ENCODE measurements around the gene CCDC78.

Gene CCDC78

DNA sequence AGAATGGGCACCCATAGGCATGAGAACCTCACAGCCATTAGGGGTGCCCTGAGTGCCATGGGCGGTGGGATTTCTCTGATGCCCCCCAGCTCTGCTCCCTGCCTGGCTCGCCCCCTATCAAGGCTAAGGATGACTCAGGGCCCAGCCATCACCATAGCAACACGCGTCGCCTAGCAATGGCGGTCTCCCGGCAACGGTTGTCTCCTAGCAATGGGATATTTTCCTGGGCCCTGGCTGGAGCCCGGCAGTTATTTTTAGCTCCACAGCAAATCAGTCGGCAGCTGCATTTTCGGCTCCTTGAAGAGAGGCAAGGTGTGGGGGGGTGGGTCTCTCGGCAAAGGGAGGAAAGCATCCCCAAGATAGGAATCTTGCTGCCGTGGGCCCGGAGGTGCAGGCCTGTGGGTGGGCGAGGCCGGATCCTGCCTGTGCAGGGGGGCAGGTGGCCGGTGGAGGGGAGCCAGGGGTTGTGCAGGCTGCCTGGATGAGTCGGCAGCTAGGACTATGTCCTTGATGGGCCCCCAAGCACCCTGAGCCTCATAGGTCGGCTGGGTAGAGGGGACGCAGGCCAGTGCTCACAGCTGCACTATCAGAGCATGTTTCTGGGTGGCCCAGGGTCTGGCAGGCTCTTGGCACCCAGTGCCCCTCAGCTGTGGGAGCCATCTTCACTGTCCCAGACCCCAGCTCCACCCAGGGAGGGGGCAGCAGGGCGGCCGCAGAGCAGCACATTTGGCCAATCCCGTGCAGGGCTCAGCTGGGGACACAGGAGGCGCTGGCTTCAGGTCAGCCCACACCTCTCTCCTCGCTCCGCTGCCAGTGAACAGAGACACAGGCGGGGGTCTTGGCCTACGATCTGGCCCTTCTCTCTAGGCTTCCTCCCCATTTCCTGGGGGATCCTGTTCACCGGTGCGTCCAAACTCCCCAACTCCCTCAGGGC is 16.4 kb downstream of the CCDC78 start:
- peak; percentile 78 for DNase-seq (ENCODE audit: low read depth)

DNA sequence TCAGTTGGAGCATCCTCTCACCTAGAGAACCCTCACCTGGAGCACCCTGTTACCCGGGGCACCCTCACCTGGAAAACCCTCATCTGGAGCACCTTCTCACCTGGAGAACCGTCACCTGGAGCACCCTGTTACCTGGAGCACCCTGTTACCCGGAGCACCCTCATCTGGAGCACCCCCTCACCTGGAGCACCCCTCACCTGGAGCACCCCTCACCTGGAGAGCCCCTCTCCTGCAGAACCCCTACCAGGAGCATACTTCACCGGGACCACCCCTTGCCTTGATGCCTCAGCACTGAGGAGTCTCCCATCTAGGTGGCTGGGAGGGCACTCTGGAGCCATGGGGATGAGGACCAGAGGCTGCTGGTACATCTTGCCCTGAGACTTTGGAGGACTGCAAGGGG is 17.3 kb downstream of the CCDC78 start:
- no peak for DNase-seq (ENCODE audit: low read depth)

DNA sequence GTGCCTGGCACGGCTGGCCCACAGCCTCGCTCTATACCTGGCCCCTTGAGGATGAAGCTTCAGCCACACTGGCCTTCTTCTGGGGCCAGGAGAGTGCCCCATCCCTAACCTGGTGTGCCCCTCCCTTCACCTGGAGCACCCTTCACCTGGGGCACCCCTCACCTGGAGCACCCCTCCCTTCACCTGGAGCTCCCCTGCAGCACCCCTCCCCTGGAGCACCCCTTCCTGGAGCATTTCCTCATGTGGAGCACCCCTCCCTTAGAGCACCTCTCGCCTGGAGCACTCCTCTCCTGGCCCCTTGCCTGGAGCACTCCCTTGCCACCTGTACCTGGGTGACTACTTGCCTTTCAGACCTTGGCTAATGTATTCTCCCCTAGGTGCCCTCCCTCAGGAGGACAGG is 18.2 kb downstream of the CCDC78 start:
- DNase-seq (ENCODE audit: low read depth): no peak

DNA sequence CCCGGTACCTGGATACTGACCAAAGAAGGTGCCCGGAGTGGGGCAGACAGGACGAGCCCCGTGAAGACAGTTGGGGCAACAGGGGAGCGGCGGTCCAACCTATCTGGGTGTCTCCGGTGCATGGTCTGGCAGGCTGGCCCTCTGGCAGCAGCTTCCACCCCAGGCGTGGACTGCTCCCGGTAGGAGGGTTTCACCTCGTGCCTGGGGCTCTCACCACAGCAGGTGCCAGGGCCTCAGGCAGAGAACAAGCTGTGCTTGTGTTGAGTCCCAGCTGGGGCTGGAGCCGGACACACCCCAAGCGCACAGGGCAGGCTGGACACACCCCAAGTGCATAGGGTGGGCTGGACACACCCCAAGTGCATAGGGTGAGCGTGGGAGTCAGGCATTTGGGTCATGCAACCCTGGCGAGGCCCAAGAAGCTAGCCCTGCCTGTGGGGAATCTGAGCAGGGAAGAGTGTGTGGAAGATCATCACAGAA is 19.1 kb downstream of the CCDC78 start:
- DNase-seq (ENCODE audit: low read depth): no peak

DNA sequence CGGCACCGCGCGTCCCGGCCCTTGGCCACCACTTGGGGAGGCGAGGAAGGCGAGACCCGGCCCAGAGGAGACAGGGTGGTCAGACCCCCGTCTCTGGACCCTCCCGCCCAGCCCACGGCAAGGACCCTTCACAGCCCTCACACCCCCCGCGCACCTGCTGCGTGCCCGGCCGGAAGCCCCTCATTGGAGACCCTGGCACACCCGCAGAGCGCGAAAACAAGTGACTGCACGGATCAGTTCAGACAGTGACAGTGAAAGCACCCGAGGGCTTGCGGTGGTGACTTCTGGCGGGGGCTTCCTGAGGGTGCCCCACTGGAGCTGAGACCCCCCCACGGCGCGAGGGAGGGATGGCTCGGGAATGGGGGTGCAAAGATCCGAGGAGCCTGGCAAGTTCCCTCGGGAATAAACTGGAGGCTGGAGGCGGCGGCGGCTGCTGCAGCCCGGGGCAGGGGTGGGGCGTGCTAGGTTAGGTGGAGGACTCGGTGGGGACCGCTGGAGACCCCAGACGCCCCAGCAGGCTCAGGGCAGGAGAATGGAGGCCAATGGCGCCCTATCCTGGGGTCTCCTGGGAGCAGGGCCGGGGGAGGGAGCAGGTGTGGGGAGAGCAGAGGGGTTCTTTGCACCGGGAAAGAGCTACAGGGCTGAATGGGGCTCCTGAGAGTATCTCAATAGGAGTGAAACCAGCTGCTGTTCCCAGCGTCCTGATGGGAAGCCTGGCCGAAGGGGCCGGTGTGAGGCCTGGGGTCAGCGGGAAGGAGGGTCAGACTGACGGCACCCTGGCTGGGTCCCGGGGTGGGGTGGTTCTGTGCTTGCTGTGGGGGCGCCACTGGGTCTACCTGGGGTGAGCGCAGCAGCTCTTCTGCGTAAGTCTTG is 19.8 kb downstream of the CCDC78 start:
- DNase-seq (ENCODE audit: low read depth): no peak

DNA sequence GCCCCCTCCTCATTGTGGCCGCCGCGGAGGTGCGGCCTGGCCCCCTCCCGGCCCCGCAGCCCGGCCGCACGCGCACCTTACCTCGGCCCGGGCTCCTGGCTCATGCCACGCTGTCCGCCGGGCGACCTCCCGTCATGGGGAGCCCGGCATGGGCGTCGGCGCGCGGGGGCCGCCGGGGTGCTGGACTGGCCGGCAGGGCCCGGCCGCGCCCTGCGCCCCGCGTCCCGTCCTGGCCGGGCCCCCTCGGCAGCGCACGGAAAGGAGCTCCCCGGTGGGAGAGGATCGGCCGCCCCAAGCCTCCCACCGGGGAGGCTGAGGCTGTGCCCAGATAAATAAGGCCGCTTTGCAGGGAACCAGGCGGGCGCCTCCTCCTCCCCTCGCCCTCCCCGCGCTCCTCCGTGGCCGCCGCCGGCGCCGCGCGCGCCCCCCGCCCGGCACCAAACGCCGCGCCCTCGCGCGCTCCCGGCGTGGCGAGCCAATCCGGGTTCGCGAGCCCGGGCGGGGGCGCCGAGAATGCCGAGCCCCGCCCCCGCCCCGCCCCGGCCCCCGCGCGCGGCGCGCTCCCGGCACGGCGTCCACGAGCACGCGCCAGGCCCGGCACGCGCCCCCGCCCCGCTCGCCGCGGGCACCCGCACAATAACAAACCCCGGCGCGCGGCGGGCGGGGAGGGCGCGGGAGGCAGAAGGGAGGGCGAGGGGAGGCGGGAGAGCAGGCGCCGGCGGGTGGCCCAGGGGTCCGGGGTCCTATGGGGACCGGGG is 20.6 kb downstream of the CCDC78 start, which contains the start of gene FBXL16:
Gene FBXL16 (minus strand): TSS at position 371 of the 758 bp plus-strand sequence. CDS start 8,396 bp downstream, outside the sequence.
- no peak for DNase-seq (ENCODE audit: low read depth)

DNA sequence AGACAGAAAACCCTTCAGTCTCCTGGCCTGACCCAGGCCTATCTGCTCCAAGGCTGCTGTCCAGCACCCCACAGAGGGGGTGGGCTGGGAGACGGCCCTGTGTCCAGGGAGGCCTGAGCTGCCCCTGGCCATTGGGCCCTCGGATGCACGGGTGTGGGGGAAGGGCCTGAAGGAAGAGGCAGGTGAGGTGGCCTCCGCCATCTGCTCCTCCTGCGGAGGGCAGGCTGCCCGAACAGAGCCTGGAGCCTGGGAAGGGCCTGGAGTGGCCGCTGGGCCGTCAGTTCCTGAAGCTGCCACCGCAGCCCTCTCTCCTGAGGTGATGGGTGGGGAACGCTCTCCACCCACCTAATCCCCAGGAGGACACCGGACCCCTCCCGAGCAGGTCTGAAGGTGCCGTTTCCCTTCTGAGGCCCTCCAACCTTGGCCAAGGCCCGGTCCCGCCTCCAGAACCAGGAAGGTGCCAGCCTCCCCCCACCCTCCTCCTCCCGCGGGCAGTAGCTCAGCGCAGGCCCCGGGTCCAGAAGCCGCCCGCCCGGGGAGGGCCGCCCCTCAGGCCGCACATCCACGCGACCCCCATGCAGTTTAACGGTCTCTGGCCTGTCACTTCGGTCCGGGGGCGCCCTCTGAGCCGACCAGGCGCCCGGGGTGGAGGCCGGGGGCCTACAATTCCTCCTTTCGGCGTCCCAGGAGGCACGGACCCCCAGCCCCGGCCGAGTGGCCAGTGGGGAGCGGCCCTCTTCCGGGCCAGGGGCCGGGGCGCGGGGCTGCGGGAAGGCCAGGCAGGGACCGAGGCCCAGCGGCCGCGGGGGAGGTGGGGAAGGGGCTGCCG is 21.5 kb downstream of the CCDC78 start:
- no peak for DNase-seq (ENCODE audit: low read depth)

DNA sequence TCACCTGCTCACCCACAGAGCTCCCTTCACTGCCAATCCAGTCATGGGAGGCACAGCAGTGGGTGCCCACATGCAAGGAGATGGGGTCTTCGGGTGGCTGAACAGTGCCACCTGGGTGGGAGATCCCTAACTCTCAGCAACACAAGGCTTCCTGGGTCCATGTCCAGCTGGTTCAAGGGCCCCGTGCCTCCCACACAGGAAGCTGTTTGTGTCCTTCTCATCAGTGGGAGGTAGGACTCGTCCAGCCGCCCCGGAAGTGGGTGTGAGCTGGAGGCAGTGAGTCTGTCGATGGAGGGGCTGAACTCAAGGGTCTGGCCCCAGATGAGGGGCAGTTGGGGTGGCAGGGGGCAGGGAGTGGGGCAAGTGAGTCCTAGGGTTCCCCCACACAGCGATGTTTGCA is 22.2 kb downstream of the CCDC78 start:
- DNase-seq (ENCODE audit: low read depth): no peak

DNA sequence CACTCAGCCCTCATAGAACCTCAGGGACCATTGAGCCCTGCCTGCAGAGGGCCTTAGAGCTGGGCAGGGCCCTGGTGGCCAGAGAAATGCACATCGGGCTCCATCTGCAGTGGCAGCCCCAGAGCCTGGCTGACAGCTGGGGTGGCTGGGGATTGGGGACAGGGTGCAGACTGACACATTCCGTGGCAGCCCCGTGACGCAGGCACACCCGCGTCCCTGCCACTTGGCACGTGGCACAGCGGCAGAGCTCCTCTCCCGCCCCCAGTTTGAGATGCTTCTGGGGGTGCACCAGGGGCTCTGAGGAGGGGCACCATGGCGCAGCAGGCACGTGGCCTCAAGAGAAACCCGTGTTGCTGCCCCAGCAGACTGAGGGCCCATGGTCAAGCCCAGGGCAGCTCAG is 22.8 kb downstream of the CCDC78 start:
- DNase-seq (ENCODE audit: low read depth): no peak

DNA sequence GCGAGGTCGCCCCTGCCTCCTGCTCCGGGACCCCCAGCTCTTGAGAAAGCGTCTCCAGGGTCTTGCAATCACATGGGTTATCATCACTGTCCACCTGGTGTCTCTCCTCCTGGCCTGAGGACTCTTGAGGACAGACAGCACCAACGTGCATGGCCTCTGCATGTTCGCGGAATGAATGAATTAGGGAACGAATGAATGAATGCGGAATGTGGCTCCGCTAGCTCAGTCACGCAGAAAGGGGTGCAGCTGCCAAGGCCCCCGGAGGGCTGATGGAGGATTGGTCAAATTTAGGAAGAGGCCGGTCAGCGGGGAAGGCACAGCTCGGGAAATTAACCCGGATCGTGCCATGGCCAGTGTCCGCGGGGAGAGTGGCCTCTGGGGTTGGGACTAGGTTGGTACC is 23.9 kb downstream of the CCDC78 start:
- DNase-seq (ENCODE audit: low read depth): no peak

DNA sequence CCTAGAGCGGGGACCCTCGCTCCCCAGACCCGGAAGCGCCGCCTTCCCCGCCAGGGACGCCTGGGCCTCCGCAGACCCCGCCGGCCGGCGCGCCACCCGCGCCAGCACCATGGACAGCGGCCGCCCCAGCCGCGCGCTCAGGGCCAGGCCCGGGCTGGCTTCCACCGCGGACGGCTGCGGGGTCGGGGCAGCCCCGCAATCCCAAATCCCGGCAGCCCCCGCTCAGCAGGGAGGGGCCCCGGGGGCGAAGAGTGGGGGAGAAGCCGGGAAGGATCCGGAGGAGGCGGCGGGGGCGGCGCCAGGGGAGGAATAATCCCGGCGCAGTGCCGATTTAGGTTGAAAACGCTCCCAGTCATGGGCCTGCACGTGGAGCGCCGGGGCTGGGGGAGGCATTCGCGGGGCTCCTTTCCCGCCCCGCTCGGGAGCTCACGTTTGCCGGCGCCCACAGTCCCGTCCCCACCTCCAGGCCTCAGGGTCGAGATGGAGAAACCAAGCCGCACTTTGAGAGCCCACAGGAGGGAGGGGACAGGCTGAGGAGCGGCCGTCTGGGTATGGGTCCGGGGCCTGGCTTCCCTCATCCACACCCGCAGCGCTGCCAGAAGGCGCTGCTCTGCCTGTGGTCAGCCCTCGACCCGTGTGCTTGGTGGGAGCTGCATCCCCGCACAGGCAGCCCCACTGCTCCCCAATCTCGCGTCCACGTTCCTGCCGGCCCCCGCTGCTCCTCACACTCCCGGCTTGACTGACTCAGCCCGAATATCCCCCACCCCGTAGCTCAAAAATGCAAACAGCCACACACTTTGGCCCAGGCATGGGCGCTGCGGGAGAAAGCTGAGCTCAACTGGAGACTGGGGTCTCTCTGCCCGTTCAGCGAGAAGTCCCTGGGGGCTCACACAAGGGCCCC is 25.3 kb downstream of the CCDC78 start:
- no peak for DNase-seq (ENCODE audit: low read depth)

DNA sequence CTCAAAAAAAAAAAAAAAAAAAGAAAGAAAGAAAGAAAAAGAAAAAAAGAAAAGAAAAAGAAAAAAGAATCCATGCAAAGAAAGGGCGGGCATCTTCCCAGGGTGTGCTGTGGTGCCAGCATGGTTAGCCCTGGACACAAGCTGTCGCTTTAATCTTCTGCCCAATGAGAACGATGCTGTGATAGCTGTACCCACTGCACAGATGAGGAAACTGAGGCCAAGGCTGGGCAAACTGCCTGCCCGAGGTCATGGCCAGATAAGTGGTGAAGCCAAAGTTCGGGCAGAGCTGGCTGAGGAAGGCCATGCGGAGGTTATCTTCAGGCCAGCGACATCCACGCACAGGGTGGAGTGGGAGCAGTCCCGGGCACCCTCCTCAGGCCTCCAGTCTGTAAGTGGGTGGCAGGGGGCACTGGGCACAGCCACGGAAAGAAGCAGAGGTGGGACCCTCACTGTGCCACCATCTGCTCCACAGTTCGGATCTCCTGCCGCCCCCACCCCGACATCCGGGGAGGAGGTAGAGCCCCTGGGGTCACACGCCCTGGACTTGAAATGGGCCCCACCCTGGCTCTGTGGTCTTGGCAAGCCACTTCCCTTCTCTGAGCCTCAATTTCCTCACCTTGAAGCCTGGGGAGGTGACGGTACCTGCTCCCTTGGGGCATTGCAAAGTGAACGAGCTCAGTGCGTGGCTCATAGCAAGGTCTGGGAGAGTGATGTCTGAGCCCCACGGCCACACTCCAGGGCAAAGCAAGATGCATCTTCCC is 27.2 kb downstream of the CCDC78 start:
- no peak for DNase-seq (ENCODE audit: low read depth)

DNA sequence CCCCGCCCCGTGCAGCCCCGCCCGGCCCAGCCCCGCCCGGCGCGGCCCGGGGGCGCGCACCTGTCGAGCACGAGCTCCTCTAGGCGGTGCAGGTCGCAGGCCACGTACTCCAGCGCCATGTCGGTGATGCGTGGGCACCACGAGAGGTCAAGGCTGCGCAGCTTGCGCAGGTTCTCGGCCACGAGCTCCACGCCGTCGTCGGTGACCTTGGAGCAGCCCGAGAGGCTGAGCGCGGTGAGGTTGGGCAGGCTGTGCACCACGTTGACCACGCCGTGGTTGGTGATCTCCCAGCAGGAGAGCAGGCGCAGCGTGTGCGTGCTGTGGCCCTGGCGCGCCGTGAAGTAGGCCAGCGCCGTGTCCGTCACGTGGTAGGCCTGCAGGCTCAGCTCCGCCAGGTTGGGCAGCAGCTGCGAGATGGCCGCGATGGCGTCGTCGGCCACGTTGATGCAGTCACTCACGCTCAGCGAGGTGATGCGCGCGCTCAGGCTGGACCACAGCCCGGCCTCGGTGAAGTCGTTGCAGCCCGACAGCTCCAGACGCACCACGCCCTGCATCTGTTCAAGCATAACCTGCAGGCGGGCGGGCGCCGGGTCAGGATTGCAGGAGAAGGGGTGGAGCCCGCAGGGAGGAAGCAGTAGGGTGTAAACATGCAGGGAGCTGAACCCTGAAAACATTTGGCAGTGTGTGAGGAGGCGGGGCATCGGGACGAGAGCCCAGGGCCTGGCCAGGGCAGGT is 30.7 kb downstream of the CCDC78 start:
- no peak for DNase-seq (ENCODE audit: low read depth)

DNA sequence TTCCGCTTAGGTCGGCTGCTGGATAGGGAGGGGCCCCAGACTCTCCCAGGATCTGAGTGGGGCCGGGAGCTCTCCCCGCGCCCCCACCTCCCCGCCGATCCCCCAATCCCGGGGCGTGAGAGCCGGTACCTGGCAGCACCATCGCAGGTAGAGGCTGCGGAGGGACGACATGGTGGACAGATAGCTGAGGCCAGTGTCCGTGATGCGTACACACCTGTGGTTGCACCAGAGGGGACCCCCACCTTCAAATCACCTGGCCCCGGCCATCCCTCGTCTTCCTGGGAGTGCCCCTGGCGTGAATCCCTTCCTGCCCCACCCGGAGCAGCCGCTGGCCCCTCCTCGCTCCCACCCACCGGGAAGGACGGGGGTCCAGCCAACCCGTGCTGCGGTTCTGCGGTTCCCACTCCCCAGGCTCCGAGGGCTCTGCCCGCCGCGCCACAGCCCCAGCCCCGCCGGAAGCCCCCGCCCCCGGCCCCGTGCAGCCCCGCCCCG is 31.3 kb downstream of the CCDC78 start:
- DNase-seq (ENCODE audit: low read depth): no peak

DNA sequence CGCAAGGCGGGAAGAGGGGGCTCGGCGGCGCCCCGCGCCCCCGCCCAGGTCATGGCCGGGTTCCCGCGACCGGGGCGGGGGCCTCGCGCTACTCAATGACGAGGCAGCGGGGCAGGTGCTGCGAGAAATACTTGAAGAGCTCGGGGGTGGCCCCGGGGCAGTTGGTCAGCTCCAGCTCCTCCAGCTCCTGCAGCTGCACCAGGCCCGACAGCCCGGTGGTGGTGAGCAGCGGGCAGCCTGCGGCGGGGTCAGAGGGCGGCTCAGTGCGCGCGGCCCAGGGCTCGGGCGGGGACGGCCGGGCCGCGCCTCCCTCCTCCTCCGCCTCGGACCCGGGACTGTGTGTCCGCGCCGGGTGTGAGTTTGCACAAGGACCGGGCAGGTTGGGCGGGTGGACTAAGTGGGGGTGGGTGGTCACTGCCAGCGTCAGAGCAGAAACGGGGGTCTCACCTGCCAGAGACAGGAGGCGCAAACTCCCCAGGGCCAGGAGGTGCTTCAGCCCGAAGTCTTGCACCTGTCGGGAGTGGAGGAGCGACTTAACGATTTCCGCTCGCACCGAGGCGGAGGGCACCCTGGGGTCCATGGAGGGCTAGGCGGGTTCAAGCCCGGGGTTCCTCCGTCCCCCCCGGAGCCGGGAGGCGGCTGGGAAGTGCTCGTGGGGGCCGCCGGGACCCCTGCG is 31.9 kb downstream of the CCDC78 start:
- DNase-seq (ENCODE audit: low read depth): no peak

DNA sequence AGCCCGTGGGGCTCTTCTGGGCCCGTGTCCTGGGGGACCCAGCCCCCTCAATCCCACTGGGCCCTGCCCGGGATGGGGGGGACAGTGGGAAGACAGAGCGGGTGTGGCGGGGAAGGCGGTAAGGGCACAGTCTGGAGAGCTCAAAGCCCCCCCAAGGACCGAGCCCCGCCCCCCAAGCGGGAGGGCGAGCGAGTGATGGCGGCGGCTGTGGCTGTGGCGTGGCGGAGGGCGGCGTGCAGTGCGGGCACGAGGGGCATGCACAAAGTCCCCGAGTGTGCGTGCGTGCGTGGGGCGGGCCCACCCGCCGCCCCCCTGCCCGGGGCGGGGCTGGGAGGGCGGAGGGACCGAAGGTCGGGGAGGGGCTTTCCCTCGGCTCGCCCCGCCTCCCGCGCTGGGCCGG is 32.5 kb downstream of the CCDC78 start:
- DNase-seq (ENCODE audit: low read depth): no peak

DNA sequence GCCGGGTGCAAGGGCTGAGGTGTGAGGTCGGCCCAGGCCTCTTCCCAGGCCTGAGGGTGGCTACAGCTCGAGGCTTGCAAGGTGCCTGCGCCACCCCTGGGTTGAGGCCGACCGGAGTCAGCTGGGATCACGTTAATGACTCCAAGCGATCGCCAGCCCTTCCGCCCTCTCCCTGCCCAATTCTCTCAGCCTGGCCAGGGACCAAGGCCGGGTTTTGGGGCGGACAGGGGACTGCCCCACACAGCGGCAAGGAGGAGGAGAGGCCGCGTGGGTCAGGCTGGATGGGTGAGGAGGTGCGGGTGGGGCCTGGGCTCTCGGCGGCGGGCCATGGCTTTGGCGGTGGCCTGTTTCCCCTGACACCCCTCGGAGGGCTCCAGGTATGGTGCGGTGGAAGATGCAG is 32.9 kb downstream of the CCDC78 start:
- no peak for DNase-seq (ENCODE audit: low read depth)
